ENCODE data around the gene ZNF784.

Gene ZNF784

GRCh38 chr19:55663846-55664536 is 39.6 kb upstream of the ZNF784 start:
- no peaks in the 10 kb centered on the region for H3F3A ChIP-seq (ENCODE audit: insufficient read depth)
- H3K36me3 ChIP-seq (ENCODE audit: low read length) = peaks cover 17% of the 10 kb centered on the region; the same call in 1 of the 2 replicates
- H3K79me2 ChIP-seq (ENCODE audit: insufficient read depth, low read length) = peaks cover 95% of the 10 kb centered on the region
- no peaks in the 10 kb centered on the region for H3K9me2 ChIP-seq (replicated peaks; ENCODE audit: insufficient read depth, low read length)
- no peak overlapping the region for H3K27ac ChIP-seq (ENCODE audit: low read depth, low read length)
- no peak overlapping the region for H3K4me2 ChIP-seq (ENCODE audit: low read depth, low read length, poor library complexity, severe bottlenecking)
- peaks cover 11% of the 10 kb centered on the region; the same call in 1 of the 2 replicates for H4K20me1 ChIP-seq (ENCODE audit: low read depth, low read length)
- no peak overlapping the region for H3K9ac ChIP-seq (ENCODE audit: low read length)
- no peaks in the 10 kb centered on the region for H3K9me3 ChIP-seq (ENCODE audit: insufficient read depth, low read length)
- H3K27me3 ChIP-seq (ENCODE audit: low read length) = no peaks in the 10 kb centered on the region
- TF ChIP-seq CTCF (IDR thresholded peaks at IDR 0.05; ENCODE audit: insufficient read depth, low read length, poor library complexity, severe bottlenecking) = no peak
- no peak for TF ChIP-seq EZH2phosphoT487 (conservative IDR thresholded peaks at IDR 0.05; ENCODE audit: low read length)
- H3K4me3 ChIP-seq (ENCODE audit: insufficient read depth, low read length, poor library complexity, severe bottlenecking) = no peak overlapping the region
- no peak overlapping the region for H2AFZ ChIP-seq (ENCODE audit: low read depth, low read length, severe bottlenecking)

- H4K20me1 ChIP-seq (ENCODE audit: low read depth, low read length) = peaks cover 22% of the 10 kb centered on the region; the same call in 1 of the 2 replicates
- H3K27me3 ChIP-seq (ENCODE audit: low read length) = no peaks in the 10 kb centered on the region
- H3K9me3 ChIP-seq (ENCODE audit: insufficient read depth, low read length) = no peaks in the 10 kb centered on the region
- TF ChIP-seq EZH2phosphoT487 (conservative IDR thresholded peaks at IDR 0.05; ENCODE audit: low read length) = no peak
- TF ChIP-seq CTCF (IDR thresholded peaks at IDR 0.05; ENCODE audit: insufficient read depth, low read length, poor library complexity, severe bottlenecking) = no peak
- no peak overlapping the region for H3K27ac ChIP-seq (ENCODE audit: low read depth, low read length)
- no peak overlapping the region for H3K9ac ChIP-seq (ENCODE audit: low read length)
- H3K79me2 ChIP-seq (ENCODE audit: insufficient read depth, low read length) = peaks cover 97% of the 10 kb centered on the region
- H2AFZ ChIP-seq (ENCODE audit: low read depth, low read length, severe bottlenecking) = no peak overlapping the region
- H3K9me2 ChIP-seq (replicated peaks; ENCODE audit: insufficient read depth, low read length) = no peaks in the 10 kb centered on the region
- no peak overlapping the region for H3K4me2 ChIP-seq (ENCODE audit: low read depth, low read length, poor library complexity, severe bottlenecking)
- H3K4me3 ChIP-seq (ENCODE audit: insufficient read depth, low read length, poor library complexity, severe bottlenecking) = no peak overlapping the region
- H3K36me3 ChIP-seq (ENCODE audit: low read length) = peaks cover 17% of the 10 kb centered on the region
- H3F3A ChIP-seq (ENCODE audit: insufficient read depth) = no peaks in the 10 kb centered on the region
Observed at GRCh38 chr19:55661826-55662225, 37.5 kb upstream of the ZNF784 start.

- Histone ChIP-seq H3K36me3 (ENCODE audit: low read length) (peaks cover 18% of the 10 kb centered on the region), H3K9ac (ENCODE audit: low read length) (no peak overlapping the region), H3K4me3 (ENCODE audit: insufficient read depth, low read length, poor library complexity, severe bottlenecking) (no peak overlapping the region), H3K9me3 (ENCODE audit: insufficient read depth, low read length) (no peaks in the 10 kb centered on the region), H4K20me1 (ENCODE audit: low read depth, low read length) (peaks cover 25% of the 10 kb centered on the region; the same call in 1 of the 2 replicates), H3K27me3 (ENCODE audit: low read length) (no peaks in the 10 kb centered on the region), H2AFZ (ENCODE audit: low read depth, low read length, severe bottlenecking) (no peak overlapping the region), H3K79me2 (ENCODE audit: insufficient read depth, low read length) (peaks cover 97% of the 10 kb centered on the region), H3K9me2 (replicated peaks; ENCODE audit: insufficient read depth, low read length) (no peaks in the 10 kb centered on the region), H3K4me2 (ENCODE audit: low read depth, low read length, poor library complexity, severe bottlenecking) (no peak overlapping the region), H3K27ac (ENCODE audit: low read depth, low read length) (no peak overlapping the region), H3F3A (ENCODE audit: insufficient read depth) (peaks cover 3% of the 10 kb centered on the region; the same call in 1 of the 2 replicates)
- TF ChIP-seq CTCF (IDR thresholded peaks at IDR 0.05; ENCODE audit: insufficient read depth, low read length, poor library complexity, severe bottlenecking) (no peak), EZH2phosphoT487 (conservative IDR thresholded peaks at IDR 0.05; ENCODE audit: low read length) (no peak)
Observed at GRCh38 chr19:55660991-55661390, 36.6 kb upstream of the ZNF784 start.

Data from SU-DHL-6 (cell line).